Measurements from ENCODE around the gene VPS4B. TPM values are rescaled to one million over a fixed set of nuclear protein-coding genes. Genes with fewer than 3 reads are reported as not detected.

The VPS4B gene
- polyA plus RNA-seq, 1 donor from 2014 or later, result 30.5 TPM

DNA sequence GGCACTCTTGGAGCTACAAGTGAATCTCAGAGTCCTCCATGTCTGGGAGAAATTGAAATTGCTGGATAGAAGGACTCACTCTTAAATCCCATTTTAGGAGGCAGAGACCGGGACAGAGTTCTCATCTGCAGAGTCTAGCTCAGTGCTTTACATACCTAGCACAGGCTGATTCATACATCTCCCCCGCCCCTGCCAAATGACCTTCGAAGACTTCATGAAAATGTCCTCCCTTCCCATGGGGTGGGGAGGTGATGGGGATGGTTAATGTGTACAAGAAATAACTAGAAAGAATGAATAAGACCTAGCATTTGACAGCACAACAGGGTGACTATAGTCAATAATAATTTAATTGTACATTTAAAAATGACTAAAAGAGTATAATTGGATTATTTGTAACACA is 46.3 kb upstream of the VPS4B start:
- no peak overlapping the region for H3K27ac ChIP-seq (ENCODE audit: low read length)
- H2AFZ ChIP-seq (ENCODE audit: low read depth, low read length), result no peak overlapping the region
- no peak overlapping the region for H3K4me2 ChIP-seq (ENCODE audit: low read length)
- no peaks in the 10 kb centered on the region for H3K9me3 ChIP-seq (ENCODE audit: low read length)
- no peaks in the 10 kb centered on the region for H3K27me3 ChIP-seq (ENCODE audit: insufficient read depth, low read depth, low read length)
- H3K36me3 ChIP-seq (ENCODE audit: insufficient read depth, low read length), result no peaks in the 10 kb centered on the region
- no peaks in the 10 kb centered on the region for H3K9me2 ChIP-seq (ENCODE audit: insufficient read depth, low read length)
- H3F3A ChIP-seq (ENCODE audit: insufficient read depth, low read length, poor library complexity, severe bottlenecking), result no peaks in the 10 kb centered on the region
- H4K20me1 ChIP-seq (ENCODE audit: insufficient read depth), result no peaks in the 10 kb centered on the region
- TF ChIP-seq, protein P1, sequence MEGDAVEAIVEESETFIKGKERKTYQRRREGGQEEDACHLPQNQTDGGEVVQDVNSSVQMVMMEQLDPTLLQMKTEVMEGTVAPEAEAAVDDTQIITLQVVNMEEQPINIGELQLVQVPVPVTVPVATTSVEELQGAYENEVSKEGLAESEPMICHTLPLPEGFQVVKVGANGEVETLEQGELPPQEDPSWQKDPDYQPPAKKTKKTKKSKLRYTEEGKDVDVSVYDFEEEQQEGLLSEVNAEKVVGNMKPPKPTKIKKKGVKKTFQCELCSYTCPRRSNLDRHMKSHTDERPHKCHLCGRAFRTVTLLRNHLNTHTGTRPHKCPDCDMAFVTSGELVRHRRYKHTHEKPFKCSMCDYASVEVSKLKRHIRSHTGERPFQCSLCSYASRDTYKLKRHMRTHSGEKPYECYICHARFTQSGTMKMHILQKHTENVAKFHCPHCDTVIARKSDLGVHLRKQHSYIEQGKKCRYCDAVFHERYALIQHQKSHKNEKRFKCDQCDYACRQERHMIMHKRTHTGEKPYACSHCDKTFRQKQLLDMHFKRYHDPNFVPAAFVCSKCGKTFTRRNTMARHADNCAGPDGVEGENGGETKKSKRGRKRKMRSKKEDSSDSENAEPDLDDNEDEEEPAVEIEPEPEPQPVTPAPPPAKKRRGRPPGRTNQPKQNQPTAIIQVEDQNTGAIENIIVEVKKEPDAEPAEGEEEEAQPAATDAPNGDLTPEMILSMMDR (IDR thresholded peaks at IDR 0.05; ENCODE audit: poor library complexity, severe bottlenecking), result no peak
- no peak for TF ChIP-seq EP300 (conservative IDR thresholded peaks at IDR 0.05; ENCODE audit: poor library complexity, severe bottlenecking)
- TF ChIP-seq, protein P2, sequence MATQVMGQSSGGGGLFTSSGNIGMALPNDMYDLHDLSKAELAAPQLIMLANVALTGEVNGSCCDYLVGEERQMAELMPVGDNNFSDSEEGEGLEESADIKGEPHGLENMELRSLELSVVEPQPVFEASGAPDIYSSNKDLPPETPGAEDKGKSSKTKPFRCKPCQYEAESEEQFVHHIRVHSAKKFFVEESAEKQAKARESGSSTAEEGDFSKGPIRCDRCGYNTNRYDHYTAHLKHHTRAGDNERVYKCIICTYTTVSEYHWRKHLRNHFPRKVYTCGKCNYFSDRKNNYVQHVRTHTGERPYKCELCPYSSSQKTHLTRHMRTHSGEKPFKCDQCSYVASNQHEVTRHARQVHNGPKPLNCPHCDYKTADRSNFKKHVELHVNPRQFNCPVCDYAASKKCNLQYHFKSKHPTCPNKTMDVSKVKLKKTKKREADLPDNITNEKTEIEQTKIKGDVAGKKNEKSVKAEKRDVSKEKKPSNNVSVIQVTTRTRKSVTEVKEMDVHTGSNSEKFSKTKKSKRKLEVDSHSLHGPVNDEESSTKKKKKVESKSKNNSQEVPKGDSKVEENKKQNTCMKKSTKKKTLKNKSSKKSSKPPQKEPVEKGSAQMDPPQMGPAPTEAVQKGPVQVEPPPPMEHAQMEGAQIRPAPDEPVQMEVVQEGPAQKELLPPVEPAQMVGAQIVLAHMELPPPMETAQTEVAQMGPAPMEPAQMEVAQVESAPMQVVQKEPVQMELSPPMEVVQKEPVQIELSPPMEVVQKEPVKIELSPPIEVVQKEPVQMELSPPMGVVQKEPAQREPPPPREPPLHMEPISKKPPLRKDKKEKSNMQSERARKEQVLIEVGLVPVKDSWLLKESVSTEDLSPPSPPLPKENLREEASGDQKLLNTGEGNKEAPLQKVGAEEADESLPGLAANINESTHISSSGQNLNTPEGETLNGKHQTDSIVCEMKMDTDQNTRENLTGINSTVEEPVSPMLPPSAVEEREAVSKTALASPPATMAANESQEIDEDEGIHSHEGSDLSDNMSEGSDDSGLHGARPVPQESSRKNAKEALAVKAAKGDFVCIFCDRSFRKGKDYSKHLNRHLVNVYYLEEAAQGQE (IDR thresholded peaks at IDR 0.05; ENCODE audit: borderline replicate concordance), result no peak
- TF ChIP-seq RAD21 (conservative IDR thresholded peaks at IDR 0.05), result no peak
- no peak for TF ChIP-seq EZH2 (IDR thresholded peaks at IDR 0.05; ENCODE audit: borderline replicate concordance, insufficient read depth, low read length, poor library complexity, severe bottlenecking)
- TF ChIP-seq TAF1 (IDR thresholded peaks at IDR 0.05; ENCODE audit: low read depth), result no peak
- TF ChIP-seq MXI1 (conservative IDR thresholded peaks at IDR 0.05; ENCODE audit: poor library complexity, severe bottlenecking), result no peak
- TF ChIP-seq POLR2AphosphoS5 (IDR thresholded peaks at IDR 0.05), result no peak
- TF ChIP-seq SMC3 (conservative IDR thresholded peaks at IDR 0.05; ENCODE audit: poor library complexity), result no peak
- H3K4me3 ChIP-seq (ENCODE audit: low read length), result no peak overlapping the region
- no peak overlapping the region for H3K9ac ChIP-seq (ENCODE audit: low read length)
- H3K79me2 ChIP-seq (replicated peaks; ENCODE audit: insufficient read depth, low read length), result no peaks in the 10 kb centered on the region

DNA sequence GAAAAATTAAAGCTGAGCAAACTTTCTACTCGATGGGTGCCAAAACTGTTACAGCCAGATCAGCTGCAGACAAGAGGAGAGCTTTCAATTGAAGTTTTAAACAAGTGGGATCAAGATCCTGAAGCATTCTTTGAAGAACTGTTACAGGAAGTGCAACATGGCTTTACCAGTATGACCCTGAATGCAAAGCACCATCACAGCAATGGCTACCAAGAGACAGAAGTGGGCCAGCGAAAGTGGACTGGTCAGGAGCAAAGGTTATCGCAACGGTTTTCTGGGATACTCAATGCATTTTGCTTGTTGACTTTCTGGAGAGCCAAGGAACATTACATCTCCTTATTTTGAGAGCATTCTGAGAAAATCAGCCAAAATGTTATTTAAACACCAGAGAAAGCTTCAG is 45.4 kb upstream of the VPS4B start:
- no peak overlapping the region for H2AFZ ChIP-seq (ENCODE audit: low read depth, low read length)
- H3K27me3 ChIP-seq (ENCODE audit: insufficient read depth, low read depth, low read length), result no peaks in the 10 kb centered on the region
- no peak for TF ChIP-seq EZH2 (IDR thresholded peaks at IDR 0.05; ENCODE audit: borderline replicate concordance, insufficient read depth, low read length, poor library complexity, severe bottlenecking)
- no peak for TF ChIP-seq POLR2AphosphoS5 (IDR thresholded peaks at IDR 0.05)
- TF ChIP-seq TAF1 (IDR thresholded peaks at IDR 0.05; ENCODE audit: low read depth), result no peak
- TF ChIP-seq RAD21 (conservative IDR thresholded peaks at IDR 0.05), result no peak
- TF ChIP-seq SMC3 (conservative IDR thresholded peaks at IDR 0.05; ENCODE audit: poor library complexity), result no peak
- no peak for TF ChIP-seq EP300 (conservative IDR thresholded peaks at IDR 0.05; ENCODE audit: poor library complexity, severe bottlenecking)
- TF ChIP-seq MXI1 (conservative IDR thresholded peaks at IDR 0.05; ENCODE audit: poor library complexity, severe bottlenecking), result no peak
- TF ChIP-seq, protein P1 (IDR thresholded peaks at IDR 0.05; ENCODE audit: poor library complexity, severe bottlenecking), result no peak
- TF ChIP-seq, protein P2 (IDR thresholded peaks at IDR 0.05; ENCODE audit: borderline replicate concordance), result no peak
- H3K79me2 ChIP-seq (replicated peaks; ENCODE audit: insufficient read depth, low read length), result no peaks in the 10 kb centered on the region
- no peaks in the 10 kb centered on the region for H3K36me3 ChIP-seq (ENCODE audit: insufficient read depth, low read length)
- H3K4me2 ChIP-seq (ENCODE audit: low read length), result no peak overlapping the region
- no peak overlapping the region for H3K27ac ChIP-seq (ENCODE audit: low read length)
- no peaks in the 10 kb centered on the region for H3K9me3 ChIP-seq (ENCODE audit: low read length)
- H3K9me2 ChIP-seq (ENCODE audit: insufficient read depth, low read length), result no peaks in the 10 kb centered on the region
- H3F3A ChIP-seq (ENCODE audit: insufficient read depth, low read length, poor library complexity, severe bottlenecking), result no peaks in the 10 kb centered on the region
- no peak overlapping the region for H3K4me3 ChIP-seq (ENCODE audit: low read length)
- no peaks in the 10 kb centered on the region for H4K20me1 ChIP-seq (ENCODE audit: insufficient read depth)
- H3K9ac ChIP-seq (ENCODE audit: low read length), result no peak overlapping the region

Measured in neural cell (in vitro differentiated cells).